Stimulated activated naive CD8-positive, alpha-beta T cell treated with anti-CD3 and anti-CD28 coated beads, Interleukin-15, Interleukin-2, amounts not matched to agents 100 ng/mL and 50 ng/mL, for 24 hours (primary cell): ENCODE measurements around the gene PARD6G.
"Not testable (repeated sequence)": the region's sequence is repeated elsewhere in the genome, so short reads cannot be mapped to it uniquely, and the experiment has no call there.

Experiments
- H3K27ac Mint-ChIP-seq: one replicate; pipeline ENCODE4 v1.8.0; 2021; ENCODE audit warnings: mild to moderate bottlenecking, mixed read lengths
- H3K27me3 Mint-ChIP-seq: one replicate; pipeline ENCODE4 v1.8.0; 2021; ENCODE audit warnings: mixed read lengths
- H3K36me3 Mint-ChIP-seq: one replicate; pipeline ENCODE4 v1.8.0; 2021; ENCODE audit warnings: low read depth, mixed read lengths
- H3K4me1 Mint-ChIP-seq: one replicate; pipeline ENCODE4 v1.8.0; 2021; ENCODE audit warnings: low read depth, mixed read lengths
- H3K4me3 Mint-ChIP-seq: one replicate; pipeline ENCODE4 v1.8.0; 2021; ENCODE audit warnings: mild to moderate bottlenecking, mixed read lengths
- H3K9me3 Mint-ChIP-seq: one replicate; pipeline ENCODE4 v1.8.0; 2021; ENCODE audit warnings: mixed read lengths

The PARD6G gene

DNA sequence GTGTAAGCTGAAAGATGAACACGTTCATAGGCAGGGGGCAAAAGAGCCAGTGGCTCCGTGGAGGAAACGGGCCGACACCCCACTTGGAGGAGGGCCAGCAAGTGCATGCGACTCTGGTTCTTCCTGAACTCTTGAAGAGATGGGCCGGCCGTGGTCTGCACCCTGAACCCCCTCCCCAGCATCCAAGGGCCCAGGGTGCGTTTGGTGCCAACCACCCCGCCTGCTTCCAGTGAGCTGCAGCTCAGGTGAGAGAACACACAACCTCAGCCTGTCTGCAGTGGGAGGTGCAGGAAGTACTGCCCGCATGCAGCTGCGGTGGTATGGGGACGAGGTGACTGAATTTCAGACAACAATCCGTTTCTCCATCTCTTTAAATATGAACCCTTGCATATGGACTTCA lies 79.4 kb downstream of the PARD6G start:
- Mint-ChIP-seq H3K27ac (no peak overlapping the region), H3K36me3 (no peaks in the 10 kb centered on the region), H3K27me3 (peaks cover 36% of the 10 kb centered on the region), H3K4me1 (peaks cover 3% of the 10 kb centered on the region), H3K4me3 (no peak overlapping the region), H3K9me3 (peaks cover 8% of the 10 kb centered on the region)

- Mint-ChIP-seq H3K4me1 (peaks cover 3% of the 10 kb centered on the region), H3K27me3 (peaks cover 33% of the 10 kb centered on the region), H3K36me3 (no peaks in the 10 kb centered on the region), H3K4me3 (no peak overlapping the region), H3K27ac (no peak overlapping the region), H3K9me3 (peaks cover 8% of the 10 kb centered on the region)
These were observed 80.0 kb downstream of the PARD6G start for GRCh38 chr18:80167331-80167730.

DNA sequence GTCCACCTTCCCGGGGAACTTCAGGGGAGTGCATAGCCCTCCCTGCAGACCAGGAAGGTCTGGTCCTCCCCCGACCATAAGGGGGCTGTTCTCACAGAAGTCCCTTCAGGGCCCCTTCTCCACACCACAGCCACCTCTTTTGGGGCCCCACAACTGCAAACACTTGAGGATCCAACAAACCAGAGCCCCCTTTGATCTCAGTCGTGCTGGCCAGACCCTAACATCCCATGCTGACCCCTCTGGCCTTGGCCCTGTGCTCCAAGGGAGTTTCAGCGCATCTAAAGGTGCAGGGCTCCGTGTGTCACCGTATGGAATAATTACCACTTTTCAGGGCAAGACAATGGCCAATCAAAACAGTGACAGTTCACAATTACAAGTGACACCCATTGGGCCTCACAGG lies 80.6 kb downstream of the PARD6G start:
- Mint-ChIP-seq H3K4me3 (no peak overlapping the region), H3K9me3 (peaks cover 8% of the 10 kb centered on the region), H3K27me3 (peaks cover 32% of the 10 kb centered on the region), H3K36me3 (no peaks in the 10 kb centered on the region), H3K27ac (no peak overlapping the region), H3K4me1 (peaks cover 3% of the 10 kb centered on the region)

GRCh38 chr18:80166240-80166639 lies 81.1 kb downstream of the PARD6G start:
- Mint-ChIP-seq H3K36me3 (no peaks in the 10 kb centered on the region), H3K27me3 (peaks cover 31% of the 10 kb centered on the region), H3K4me1 (peaks cover 3% of the 10 kb centered on the region), H3K4me3 (no peak overlapping the region), H3K9me3 (peaks cover 8% of the 10 kb centered on the region), H3K27ac (no peak overlapping the region)

DNA sequence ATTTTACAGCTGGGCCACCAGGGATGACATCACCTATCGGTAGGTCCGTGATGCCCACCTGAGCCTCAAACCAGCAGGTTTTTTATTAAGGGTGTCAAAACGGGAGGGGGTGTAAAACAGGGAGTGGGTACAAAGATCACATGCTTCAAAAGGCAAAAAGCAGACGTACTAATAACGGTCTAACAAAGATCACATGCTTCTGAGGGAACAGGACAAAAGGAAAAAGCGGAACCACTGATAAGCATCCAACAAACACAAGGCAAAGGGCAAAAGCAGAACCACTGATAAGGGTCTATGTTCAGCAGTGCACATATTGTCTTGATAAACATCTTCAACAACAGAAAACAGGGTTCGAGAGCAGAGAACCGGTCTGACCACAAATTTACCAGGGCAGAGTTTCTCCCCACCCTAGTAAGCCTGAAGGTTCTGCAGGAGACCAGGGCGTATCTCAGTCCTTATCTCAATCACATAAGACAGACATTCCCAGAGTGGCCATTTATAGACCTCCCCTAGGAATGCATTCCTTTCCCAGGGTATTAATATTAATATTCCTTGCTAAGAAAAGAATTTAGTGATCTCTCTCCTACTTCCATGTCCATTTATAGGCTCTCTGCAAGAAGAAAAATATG lies 82.5 kb downstream of the PARD6G start:
- H3K4me1 Mint-ChIP-seq, H3K36me3 Mint-ChIP-seq, H3K4me3 Mint-ChIP-seq, H3K9me3 Mint-ChIP-seq, H3K27ac Mint-ChIP-seq: not testable (repeated sequence)
- H3K27me3 Mint-ChIP-seq = peaks cover 27% of the 10 kb centered on the region

DNA sequence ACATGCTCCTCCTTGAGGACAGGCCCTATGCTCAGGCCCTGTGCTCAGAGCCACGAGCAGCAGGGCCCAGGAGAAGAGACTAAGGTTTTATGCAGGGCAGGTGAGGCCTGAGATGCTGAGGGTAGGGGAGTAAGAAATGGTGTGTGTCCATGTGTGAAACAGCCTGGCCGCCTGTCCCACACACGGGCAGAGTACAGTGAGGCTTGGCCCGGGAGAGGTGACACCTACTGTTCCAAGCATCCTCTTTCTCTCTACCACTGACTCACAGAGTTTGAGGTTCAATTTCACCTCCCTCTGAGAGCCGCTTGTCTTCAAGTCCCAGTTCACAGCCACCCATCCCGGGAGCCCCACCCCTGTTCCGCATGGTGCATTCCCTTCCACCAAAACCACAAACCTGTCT lies 84.1 kb downstream of the PARD6G start:
- Mint-ChIP-seq H3K36me3 (no peaks in the 10 kb centered on the region), H3K27ac (no peak overlapping the region), H3K27me3 (peaks cover 26% of the 10 kb centered on the region), H3K4me1 (peaks cover 3% of the 10 kb centered on the region), H3K4me3 (no peak overlapping the region), H3K9me3 (peaks cover 8% of the 10 kb centered on the region)

DNA sequence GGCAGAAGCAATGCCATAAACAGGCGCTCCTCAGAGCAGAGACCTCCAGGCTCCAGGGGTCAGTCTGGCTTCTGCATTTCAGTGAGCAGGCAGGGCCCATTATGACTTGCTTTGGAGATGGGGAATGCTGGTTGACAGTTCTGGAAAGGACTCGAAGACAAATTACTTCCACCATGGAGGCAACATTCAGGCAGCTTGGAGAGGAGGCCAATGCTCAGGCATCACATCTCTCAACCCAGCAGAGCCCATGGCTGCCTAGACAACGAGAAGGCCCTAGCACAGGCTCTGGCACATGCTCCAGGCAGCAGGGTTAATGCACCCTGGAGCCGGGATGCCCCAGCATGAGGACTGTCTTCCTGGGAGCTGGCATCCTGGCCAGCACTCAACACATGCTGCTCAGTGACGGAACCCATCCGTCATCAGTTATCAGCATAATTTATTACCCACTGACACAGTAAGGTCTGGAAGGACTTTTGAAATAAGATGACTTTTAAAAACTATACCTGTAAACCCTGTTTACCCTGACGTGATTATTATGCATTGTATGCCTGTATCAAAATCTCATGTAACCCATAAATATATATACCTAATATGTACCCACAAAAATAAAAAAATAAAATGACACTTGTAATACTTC lies 85.4 kb downstream of the PARD6G start:
- Mint-ChIP-seq H3K4me3 (no peak overlapping the region), H3K27ac (no peak overlapping the region), H3K4me1 (peaks cover 3% of the 10 kb centered on the region), H3K36me3 (no peaks in the 10 kb centered on the region), H3K9me3 (peaks cover 8% of the 10 kb centered on the region), H3K27me3 (peaks cover 26% of the 10 kb centered on the region)

- no peaks in the 10 kb centered on the region for H3K9me3 Mint-ChIP-seq
- H3K4me3 Mint-ChIP-seq = peak overlapping the region; percentile 36
- no peaks in the 10 kb centered on the region for H3K36me3 Mint-ChIP-seq
- H3K27ac Mint-ChIP-seq = no peak overlapping the region
- peaks cover 3% of the 10 kb centered on the region for H3K4me1 Mint-ChIP-seq
- peaks cover 29% of the 10 kb centered on the region for H3K27me3 Mint-ChIP-seq
These were observed 87.3 kb downstream of the PARD6G start for GRCh38 chr18:80159713-80160636.

GRCh38 chr18:80158365-80158764 lies 88.9 kb downstream of the PARD6G start:
- Mint-ChIP-seq H3K36me3 (no peaks in the 10 kb centered on the region), H3K9me3 (no peaks in the 10 kb centered on the region), H3K4me3 (no peak overlapping the region), H3K4me1 (peaks cover 7% of the 10 kb centered on the region), H3K27ac (no peak overlapping the region), H3K27me3 (peaks cover 27% of the 10 kb centered on the region)

DNA sequence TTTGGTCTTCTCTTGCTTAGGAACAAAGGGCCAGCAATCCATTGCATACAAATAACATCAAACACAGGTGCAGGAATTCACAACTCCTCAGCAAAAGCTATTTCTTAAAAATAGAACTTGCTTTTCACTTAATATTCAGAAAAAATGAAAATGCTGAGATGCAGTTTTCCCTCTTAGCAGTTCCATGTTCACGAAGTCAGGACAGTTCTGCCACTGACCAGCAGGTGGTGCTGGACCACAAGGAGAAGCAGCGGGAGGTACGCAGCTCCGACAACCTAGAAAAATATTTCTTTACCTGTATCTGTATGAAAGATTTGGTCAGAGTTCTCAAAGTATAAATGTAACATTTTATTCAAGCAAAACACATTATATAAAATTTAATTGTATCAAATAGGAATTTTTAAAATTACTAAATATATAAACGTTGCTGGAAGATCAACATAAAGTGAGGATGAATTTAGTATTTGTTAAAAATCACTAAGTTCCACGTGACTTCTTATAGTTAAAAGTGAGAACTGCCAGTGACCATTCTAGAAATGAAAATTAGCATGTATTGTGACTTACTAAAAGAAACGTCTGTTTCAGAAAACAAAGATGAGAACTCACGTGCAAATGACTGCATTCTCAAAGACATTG lies 89.5 kb downstream of the PARD6G start:
- Mint-ChIP-seq H3K27me3 (peaks cover 27% of the 10 kb centered on the region), H3K27ac (no peak overlapping the region), H3K9me3 (no peaks in the 10 kb centered on the region), H3K4me1 (peaks cover 7% of the 10 kb centered on the region), H3K36me3 (no peaks in the 10 kb centered on the region), H3K4me3 (no peak overlapping the region)

DNA sequence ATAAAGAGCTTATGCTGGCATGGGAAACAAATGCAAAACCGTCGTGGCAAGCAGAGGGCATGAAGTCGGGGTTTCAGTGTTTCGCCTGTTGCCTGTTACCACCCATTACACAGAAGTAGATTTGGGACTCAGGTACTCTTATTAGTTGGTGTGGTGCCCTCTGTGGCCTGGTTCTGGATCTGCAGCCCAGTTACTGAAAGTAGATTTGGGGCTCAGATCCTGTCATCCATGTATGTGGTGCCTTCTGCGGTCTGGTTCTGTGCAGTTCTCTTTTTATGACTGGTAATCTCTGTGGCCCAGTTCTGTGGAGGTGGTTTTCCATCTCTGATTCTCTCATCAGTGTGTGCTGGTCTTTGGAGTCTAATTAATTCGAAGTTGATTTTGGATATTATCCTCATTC lies 93.0 kb downstream of the PARD6G start:
- Mint-ChIP-seq H3K4me1 (peaks cover 4% of the 10 kb centered on the region), H3K4me3 (no peak overlapping the region), H3K27me3 (peaks cover 14% of the 10 kb centered on the region), H3K36me3 (no peaks in the 10 kb centered on the region), H3K27ac (no peak overlapping the region), H3K9me3 (no peaks in the 10 kb centered on the region)

DNA sequence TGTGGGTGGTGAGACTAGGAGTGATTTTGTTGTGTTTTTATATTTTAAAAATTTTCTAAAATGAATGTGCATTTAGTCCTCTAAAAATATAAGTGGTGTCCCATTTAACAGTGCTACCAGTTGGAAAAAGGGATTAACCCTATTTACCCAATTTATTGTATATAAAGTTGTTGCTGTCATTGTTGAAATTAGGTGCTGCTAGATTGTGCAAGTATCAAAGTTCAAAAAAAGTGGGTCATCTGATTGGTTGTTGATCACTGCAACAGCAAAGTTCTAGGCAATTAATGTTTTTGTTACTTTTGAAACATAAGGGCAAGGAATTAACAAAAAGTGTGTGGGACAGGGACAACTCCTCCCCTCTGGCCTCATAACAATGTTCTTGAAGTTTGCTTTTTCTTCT lies 97.6 kb downstream of the PARD6G start:
- peaks cover 5% of the 10 kb centered on the region for H3K36me3 Mint-ChIP-seq
- no peaks in the 10 kb centered on the region for H3K9me3 Mint-ChIP-seq
- no peak overlapping the region for H3K27ac Mint-ChIP-seq
- peaks cover 13% of the 10 kb centered on the region for H3K27me3 Mint-ChIP-seq
- no peak overlapping the region for H3K4me3 Mint-ChIP-seq
- peaks cover 21% of the 10 kb centered on the region for H3K4me1 Mint-ChIP-seq

DNA sequence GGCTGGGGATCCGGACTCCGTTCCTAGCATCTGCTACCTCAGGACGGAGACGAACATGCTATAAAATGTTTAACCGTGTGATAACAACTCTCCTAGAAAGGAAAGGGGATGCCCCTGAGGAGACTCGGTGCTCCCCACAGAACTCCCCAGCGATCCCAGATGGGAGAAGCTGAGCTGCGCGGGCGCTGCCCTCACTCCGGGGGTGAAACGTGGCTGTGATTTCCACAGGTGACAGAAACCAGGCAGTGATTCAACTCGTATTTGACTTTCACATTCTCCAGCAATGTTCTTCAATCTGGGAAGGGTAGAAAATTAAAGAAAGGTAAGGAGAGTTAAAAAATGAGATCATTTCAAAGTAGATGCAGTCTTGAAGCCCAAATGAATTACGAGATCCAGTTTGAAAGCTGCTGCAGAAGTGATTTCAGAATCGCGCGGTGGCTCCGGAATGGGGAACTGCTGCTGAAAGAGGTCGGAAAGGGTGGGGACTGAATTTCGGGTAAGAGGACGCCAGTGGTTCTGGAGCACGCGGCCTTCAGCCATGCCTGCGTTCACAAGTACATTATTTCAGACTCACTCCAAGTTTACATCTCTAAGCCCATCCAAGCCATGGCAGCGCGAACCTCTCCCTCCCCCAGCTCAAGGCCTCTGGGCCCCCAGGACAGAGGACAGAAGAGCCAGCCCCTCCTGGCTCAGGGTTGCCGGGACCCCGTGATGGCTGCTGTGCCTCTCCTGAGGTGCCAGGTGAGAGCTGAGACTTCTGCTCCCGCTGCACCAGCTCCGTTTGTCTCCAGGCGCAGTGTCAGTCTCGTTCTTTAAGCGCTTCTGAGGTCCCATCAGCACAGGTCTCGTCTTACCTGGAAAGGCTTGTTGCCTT lies 98.8 kb downstream of the PARD6G start:
- Mint-ChIP-seq H3K4me3 (peak overlapping the region; percentile 87), H3K36me3 (peaks cover 10% of the 10 kb centered on the region), H3K9me3 (no peaks in the 10 kb centered on the region), H3K4me1 (peaks cover 21% of the 10 kb centered on the region), H3K27ac (no peak overlapping the region), H3K27me3 (peaks cover 13% of the 10 kb centered on the region)
